WTC11 (cell line): Measurements from ENCODE around the gene GABRA4.

Source experiments
- CREB1 ChIP-seq: sonication (generic); formaldehyde crosslinking; IDR thresholded peaks from 2 replicates; pipeline ENCODE4 v1.8.0; 2023; ENCODE audit warnings: mild to moderate bottlenecking, missing genetic modification reagents
- FOXK1 ChIP-seq: sonication (generic); formaldehyde crosslinking; IDR thresholded peaks from 2 replicates; pipeline ENCODE4 v1.8.0; 2022; ENCODE audit warnings: mild to moderate bottlenecking, moderate library complexity, missing genetic modification reagents
- NFE2L1 ChIP-seq: sonication (generic); formaldehyde crosslinking; IDR thresholded peaks from 2 replicates; pipeline ENCODE4 v1.8.1; 2023; ENCODE audit warnings: missing genetic modification reagents
- RELA ChIP-seq: sonication (generic); formaldehyde crosslinking; IDR thresholded peaks from 2 replicates; pipeline ENCODE4 v1.8.1; 2022; ENCODE audit warnings: missing genetic modification reagents, mild to moderate bottlenecking, borderline replicate concordance
- SP1 ChIP-seq: sonication (generic); formaldehyde crosslinking; conservative IDR thresholded peaks from 2 replicates; pipeline ENCODE4 v1.8.1; 2022; ENCODE audit warnings: missing genetic modification reagents
- TP53 ChIP-seq: sonication (generic); formaldehyde crosslinking; IDR thresholded peaks from 2 replicates; pipeline ENCODE4 v1.8.1; 2023; ENCODE audit warnings: mild to moderate bottlenecking, missing genetic modification reagents
- TF ChIP-seq, protein P1 (sequence below): fragments of 200-600 bp; IDR thresholded peaks from 2 replicates; pipeline ENCODE4 v1.8.0; 2022; ENCODE audit warnings: antibody characterized with exemption
- TF ChIP-seq, protein P2 (sequence below): sonication (generic); formaldehyde crosslinking; IDR thresholded peaks from 2 replicates; pipeline ENCODE4 v1.8.1; 2023; ENCODE audit warnings: mild to moderate bottlenecking, moderate library complexity, missing genetic modification reagents
- TF ChIP-seq, protein P3 (sequence below): sonication (generic); formaldehyde crosslinking; IDR thresholded peaks from 2 replicates; pipeline ENCODE4 v1.8.1; 2022; ENCODE audit warnings: low read depth, mild to moderate bottlenecking, moderate library complexity, missing genetic modification reagents, borderline replicate concordance

DNA sequence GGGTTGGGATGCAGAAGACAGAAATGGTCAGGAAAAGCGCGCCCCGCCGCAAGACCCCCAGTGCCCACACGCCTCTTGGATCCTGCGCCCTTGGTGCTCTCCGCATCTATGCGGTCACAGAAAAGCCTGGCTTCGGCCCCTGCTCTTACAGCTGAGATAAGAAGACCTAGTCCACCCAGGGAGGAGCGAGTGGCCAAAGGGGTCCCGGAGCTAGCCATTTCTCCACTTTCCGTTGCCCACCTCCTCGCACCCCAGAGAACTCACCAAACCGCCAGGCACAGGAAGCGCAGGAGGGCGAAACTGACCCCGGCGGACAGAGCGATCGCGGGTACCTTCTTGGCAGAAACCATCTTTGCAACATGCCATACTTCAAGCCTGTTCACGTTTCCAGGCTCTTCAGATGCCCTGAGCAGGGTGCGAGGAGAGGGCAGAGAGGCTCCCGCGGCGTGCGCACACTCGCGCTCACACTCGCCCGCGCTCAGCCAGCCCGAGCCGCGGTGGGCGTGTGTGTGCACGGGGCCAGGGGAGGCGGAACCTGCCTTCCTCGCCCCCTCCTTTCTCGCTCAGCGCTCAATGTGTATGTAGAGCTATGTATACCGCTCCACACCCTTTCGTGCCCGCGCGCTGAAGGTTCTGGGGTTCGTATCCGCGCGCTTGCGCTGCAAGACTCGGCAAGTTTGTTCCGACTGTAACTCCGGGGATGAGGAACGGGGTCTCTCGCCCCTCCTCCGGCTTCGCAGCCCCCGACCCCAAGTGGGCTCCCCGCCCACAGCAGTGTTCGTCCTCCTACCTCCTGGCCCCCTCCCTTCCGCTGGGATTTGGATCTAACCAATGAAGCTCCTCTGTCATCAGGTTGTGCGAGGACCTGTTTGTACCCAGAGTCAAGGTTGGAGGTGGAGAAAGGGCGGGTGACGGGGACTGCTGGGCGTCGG is at the start of gene GABRA4:
- TF ChIP-seq FOXK1 (CRISPR knock-in tag), result 0 out of 2 replicates have a peak, but pooled peaks have one; percentile 36
- TF ChIP-seq SP1 (CRISPR knock-in tag), result no peak
- TF ChIP-seq, protein P1, sequence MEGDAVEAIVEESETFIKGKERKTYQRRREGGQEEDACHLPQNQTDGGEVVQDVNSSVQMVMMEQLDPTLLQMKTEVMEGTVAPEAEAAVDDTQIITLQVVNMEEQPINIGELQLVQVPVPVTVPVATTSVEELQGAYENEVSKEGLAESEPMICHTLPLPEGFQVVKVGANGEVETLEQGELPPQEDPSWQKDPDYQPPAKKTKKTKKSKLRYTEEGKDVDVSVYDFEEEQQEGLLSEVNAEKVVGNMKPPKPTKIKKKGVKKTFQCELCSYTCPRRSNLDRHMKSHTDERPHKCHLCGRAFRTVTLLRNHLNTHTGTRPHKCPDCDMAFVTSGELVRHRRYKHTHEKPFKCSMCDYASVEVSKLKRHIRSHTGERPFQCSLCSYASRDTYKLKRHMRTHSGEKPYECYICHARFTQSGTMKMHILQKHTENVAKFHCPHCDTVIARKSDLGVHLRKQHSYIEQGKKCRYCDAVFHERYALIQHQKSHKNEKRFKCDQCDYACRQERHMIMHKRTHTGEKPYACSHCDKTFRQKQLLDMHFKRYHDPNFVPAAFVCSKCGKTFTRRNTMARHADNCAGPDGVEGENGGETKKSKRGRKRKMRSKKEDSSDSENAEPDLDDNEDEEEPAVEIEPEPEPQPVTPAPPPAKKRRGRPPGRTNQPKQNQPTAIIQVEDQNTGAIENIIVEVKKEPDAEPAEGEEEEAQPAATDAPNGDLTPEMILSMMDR, result no peak
- TF ChIP-seq CREB1 (CRISPR knock-in tag), result no peak
- TF ChIP-seq, protein P2, sequence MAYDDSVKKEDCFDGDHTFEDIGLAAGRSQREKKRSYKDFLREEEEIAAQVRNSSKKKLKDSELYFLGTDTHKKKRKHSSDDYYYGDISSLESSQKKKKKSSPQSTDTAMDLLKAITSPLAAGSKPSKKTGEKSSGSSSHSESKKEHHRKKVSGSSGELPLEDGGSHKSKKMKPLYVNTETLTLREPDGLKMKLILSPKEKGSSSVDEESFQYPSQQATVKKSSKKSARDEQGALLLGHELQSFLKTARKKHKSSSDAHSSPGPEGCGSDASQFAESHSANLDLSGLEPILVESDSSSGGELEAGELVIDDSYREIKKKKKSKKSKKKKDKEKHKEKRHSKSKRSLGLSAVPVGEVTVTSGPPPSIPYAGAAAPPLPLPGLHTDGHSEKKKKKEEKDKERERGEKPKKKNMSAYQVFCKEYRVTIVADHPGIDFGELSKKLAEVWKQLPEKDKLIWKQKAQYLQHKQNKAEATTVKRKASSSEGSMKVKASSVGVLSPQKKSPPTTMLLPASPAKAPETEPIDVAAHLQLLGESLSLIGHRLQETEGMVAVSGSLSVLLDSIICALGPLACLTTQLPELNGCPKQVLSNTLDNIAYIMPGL (CRISPR knock-in tag), result peak; percentile 65; the same call in 1 of the 2 replicates
- no peak for TF ChIP-seq NFE2L1 (CRISPR knock-in tag)
- no peak for TF ChIP-seq RELA (CRISPR knock-in tag)
- TF ChIP-seq, protein P3, sequence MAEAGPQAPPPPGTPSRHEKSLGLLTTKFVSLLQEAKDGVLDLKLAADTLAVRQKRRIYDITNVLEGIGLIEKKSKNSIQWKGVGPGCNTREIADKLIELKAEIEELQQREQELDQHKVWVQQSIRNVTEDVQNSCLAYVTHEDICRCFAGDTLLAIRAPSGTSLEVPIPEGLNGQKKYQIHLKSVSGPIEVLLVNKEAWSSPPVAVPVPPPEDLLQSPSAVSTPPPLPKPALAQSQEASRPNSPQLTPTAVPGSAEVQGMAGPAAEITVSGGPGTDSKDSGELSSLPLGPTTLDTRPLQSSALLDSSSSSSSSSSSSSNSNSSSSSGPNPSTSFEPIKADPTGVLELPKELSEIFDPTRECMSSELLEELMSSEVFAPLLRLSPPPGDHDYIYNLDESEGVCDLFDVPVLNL (CRISPR knock-in tag), result no peak
- TF ChIP-seq TP53, result no peak
